ENCODE data around the gene PDGFD.

Gene PDGFD

GRCh38 chr11:104154296-104154695, 9.7 kb downstream of the PDGFD start:
- H3K27ac Mint-ChIP-seq, result no peak overlapping the region
- H3K9me3 Mint-ChIP-seq, result no peaks in the 10 kb centered on the region
- H3K4me3 Mint-ChIP-seq, result no peak overlapping the region
- H3K27me3 Mint-ChIP-seq (ENCODE audit: low read depth), result no peaks in the 10 kb centered on the region
- no peaks in the 10 kb centered on the region for H3K36me3 Mint-ChIP-seq (ENCODE audit: low read depth)
- H3K4me1 Mint-ChIP-seq (ENCODE audit: low read depth), result no peaks in the 10 kb centered on the region

DNA sequence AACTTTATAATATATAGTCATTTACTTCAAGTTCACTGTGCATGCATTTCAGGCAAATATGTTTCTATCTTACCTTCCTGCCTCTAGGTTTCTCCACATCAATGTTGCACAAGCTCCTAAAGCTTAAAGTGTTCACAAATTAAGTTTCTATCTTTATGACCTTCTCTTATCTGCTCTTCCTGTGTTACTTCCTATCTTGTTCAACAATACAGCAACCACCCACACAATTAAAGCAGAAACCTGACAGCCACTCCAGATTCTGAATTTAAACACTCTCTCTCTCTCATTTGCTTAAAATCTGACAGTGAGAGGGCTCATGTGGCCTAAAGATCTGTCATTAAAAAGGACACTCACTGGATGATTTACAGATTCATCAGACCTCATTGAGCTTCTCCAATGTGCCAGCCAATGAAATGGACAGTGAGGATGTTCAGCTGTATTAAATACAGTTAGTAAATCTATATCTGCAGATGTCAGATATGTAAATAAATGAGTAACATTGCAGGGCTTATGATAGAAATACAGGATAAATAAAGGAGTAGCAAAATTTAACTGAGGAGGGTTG, 10.9 kb downstream of the PDGFD start:
- H3K9me3 Mint-ChIP-seq, result no peaks in the 10 kb centered on the region
- no peaks in the 10 kb centered on the region for H3K27me3 Mint-ChIP-seq (ENCODE audit: low read depth)
- H3K4me1 Mint-ChIP-seq (ENCODE audit: low read depth), result no peaks in the 10 kb centered on the region
- no peaks in the 10 kb centered on the region for H3K36me3 Mint-ChIP-seq (ENCODE audit: low read depth)
- H3K4me3 Mint-ChIP-seq, result no peak overlapping the region
- no peak overlapping the region for H3K27ac Mint-ChIP-seq

DNA sequence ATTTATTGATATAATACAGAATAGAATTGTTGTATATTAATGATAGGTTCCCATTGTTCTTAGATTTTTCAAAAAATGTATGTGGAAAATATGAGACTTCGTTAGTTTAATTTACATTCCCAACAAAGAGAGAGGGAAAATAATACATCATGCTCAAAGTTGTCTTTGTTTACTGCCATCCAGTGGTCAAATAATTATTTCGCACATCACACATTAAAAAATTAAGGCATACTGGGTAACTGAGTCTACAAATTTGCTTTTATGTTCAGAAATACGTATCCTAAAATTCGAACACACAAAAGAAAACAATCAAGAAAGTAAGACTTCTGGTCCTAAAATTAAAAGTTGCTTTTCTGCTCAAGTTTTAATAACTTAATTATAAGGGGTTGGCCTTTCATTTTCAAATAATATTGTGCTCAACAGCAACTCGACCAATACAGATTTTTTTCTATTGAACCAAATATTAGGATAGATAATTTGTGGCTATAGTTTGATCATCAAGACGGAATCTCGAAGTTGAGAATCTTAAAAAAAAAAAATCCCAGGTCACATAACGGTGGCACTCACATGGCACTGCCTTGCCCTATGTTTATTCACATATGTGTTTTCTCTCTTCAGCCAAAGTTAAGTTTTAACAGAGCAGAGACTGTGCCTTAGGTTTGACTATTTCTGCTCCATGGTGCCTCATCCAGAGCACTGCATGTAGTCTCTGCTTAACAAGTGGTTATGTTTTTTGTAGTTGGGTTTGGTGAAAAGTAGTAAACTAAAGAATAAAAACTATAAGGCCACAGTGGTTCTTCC, 12.3 kb downstream of the PDGFD start:
- H3K36me3 Mint-ChIP-seq (ENCODE audit: low read depth), result no peaks in the 10 kb centered on the region
- no peaks in the 10 kb centered on the region for H3K27me3 Mint-ChIP-seq (ENCODE audit: low read depth)
- H3K27ac Mint-ChIP-seq, result no peak overlapping the region
- H3K9me3 Mint-ChIP-seq, result no peaks in the 10 kb centered on the region
- H3K4me3 Mint-ChIP-seq, result no peak overlapping the region
- no peaks in the 10 kb centered on the region for H3K4me1 Mint-ChIP-seq (ENCODE audit: low read depth)

DNA sequence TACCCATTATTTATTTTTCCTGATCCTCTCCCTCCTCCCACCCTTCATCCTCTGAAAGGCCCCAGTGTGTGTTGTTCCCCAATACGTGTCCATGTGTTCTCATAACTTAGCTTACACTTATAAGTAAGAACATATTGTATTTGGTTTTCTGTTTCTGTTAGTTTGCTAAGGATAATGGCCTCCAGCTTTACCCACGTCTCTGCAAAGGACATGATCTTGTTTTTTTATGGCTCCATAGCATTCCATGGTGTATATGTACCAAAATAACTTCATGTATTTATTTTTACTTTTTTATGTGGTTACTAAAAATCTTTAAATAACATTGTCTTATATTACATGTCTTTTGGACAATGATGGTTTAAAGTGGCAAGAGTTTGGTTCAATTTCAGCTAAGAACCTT, 15.2 kb downstream of the PDGFD start:
- Mint-ChIP-seq H3K27me3 (ENCODE audit: low read depth) (no peaks in the 10 kb centered on the region), H3K9me3 (no peaks in the 10 kb centered on the region), H3K27ac (no peak overlapping the region), H3K4me3 (no peak overlapping the region), H3K4me1 (ENCODE audit: low read depth) (no peaks in the 10 kb centered on the region), H3K36me3 (ENCODE audit: low read depth) (no peaks in the 10 kb centered on the region)

- H3K9me3 Mint-ChIP-seq, result no peaks in the 10 kb centered on the region
- no peaks in the 10 kb centered on the region for H3K27me3 Mint-ChIP-seq (ENCODE audit: low read depth)
- H3K36me3 Mint-ChIP-seq (ENCODE audit: low read depth), result no peaks in the 10 kb centered on the region
- no peak overlapping the region for H3K4me3 Mint-ChIP-seq
- H3K27ac Mint-ChIP-seq, result no peak overlapping the region
- H3K4me1 Mint-ChIP-seq (ENCODE audit: low read depth), result no peaks in the 10 kb centered on the region
Observed at GRCh38 chr11:104148074-104148473, 15.9 kb downstream of the PDGFD start.

GRCh38 chr11:104146943-104147342, 17.0 kb downstream of the PDGFD start:
- Mint-ChIP-seq H3K36me3 (ENCODE audit: low read depth) (no peaks in the 10 kb centered on the region), H3K27me3 (ENCODE audit: low read depth) (no peaks in the 10 kb centered on the region), H3K27ac (no peak overlapping the region), H3K9me3 (no peaks in the 10 kb centered on the region), H3K4me3 (no peak overlapping the region), H3K4me1 (ENCODE audit: low read depth) (no peaks in the 10 kb centered on the region)

DNA sequence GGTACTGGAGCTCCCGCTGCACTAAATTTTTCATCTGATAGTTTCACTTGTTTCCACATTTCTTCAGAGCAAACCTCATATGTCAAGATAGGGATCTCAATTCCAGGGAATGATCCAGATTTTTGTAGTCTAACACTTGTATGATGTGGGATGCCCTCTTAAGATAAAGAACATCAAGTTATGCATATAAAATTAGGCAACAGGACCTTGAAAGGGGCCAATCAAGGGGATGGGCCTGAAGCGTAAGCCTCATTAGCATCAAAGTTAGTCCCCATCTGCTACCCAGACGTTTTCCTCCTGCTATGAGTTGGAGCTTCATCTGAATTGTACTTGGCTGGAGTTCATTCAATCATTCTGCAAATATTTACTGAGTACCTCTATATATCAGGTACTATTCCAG, 17.5 kb downstream of the PDGFD start:
- Mint-ChIP-seq H3K27me3 (ENCODE audit: low read depth) (no peaks in the 10 kb centered on the region), H3K4me1 (ENCODE audit: low read depth) (no peaks in the 10 kb centered on the region), H3K9me3 (no peaks in the 10 kb centered on the region), H3K4me3 (no peak overlapping the region), H3K36me3 (ENCODE audit: low read depth) (no peaks in the 10 kb centered on the region), H3K27ac (no peak overlapping the region)

DNA sequence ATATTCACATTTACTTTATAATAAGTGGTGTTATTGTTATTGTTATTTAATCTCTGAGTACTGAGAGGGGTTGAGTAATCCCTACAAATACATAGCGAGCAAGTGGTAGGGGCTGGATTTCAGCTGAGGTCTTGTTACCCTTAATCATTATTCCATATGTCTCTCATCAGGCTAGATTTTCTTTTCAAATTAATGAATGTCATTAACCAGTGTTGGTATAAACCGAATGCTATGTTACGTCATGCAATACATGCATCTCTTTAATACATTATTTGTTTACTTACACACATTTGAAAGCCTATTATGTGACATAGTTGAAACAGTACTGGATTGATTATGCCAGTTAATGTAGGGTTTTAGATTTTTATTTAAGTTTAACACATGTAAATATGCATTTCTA, 18.9 kb downstream of the PDGFD start:
- Mint-ChIP-seq H3K4me3 (no peak overlapping the region), H3K27me3 (ENCODE audit: low read depth) (no peaks in the 10 kb centered on the region), H3K9me3 (no peaks in the 10 kb centered on the region), H3K36me3 (ENCODE audit: low read depth) (no peaks in the 10 kb centered on the region), H3K27ac (no peak overlapping the region), H3K4me1 (ENCODE audit: low read depth) (no peaks in the 10 kb centered on the region)

GRCh38 chr11:104142698-104143097, 21.2 kb downstream of the PDGFD start:
- Mint-ChIP-seq H3K27me3 (ENCODE audit: low read depth) (no peaks in the 10 kb centered on the region), H3K4me3 (no peak overlapping the region), H3K9me3 (no peaks in the 10 kb centered on the region), H3K27ac (no peak overlapping the region), H3K4me1 (ENCODE audit: low read depth) (no peaks in the 10 kb centered on the region), H3K36me3 (ENCODE audit: low read depth) (no peaks in the 10 kb centered on the region)

DNA sequence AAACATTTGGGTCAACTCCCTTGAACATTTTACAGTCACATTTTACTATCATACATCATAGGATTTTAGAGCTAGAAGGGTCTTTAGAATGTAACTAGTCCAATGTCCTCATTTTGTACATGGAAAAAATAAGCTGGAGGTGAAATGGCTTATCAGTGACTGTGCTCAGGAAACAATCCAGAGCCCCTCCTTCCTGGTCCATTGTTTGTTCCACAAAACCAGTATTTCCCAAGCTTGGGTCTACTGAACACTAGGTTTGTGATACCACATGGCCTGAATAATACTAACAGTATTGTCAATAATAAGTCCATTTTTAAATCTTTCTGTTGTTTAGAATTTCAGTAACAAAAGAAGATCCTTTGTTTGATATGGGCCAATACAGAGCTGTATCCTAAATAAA, 27.1 kb downstream of the PDGFD start:
- no peaks in the 10 kb centered on the region for H3K4me1 Mint-ChIP-seq (ENCODE audit: low read depth)
- no peaks in the 10 kb centered on the region for H3K9me3 Mint-ChIP-seq
- no peak overlapping the region for H3K27ac Mint-ChIP-seq
- no peaks in the 10 kb centered on the region for H3K36me3 Mint-ChIP-seq (ENCODE audit: low read depth)
- H3K27me3 Mint-ChIP-seq (ENCODE audit: low read depth), result no peaks in the 10 kb centered on the region
- H3K4me3 Mint-ChIP-seq, result no peak overlapping the region

DNA sequence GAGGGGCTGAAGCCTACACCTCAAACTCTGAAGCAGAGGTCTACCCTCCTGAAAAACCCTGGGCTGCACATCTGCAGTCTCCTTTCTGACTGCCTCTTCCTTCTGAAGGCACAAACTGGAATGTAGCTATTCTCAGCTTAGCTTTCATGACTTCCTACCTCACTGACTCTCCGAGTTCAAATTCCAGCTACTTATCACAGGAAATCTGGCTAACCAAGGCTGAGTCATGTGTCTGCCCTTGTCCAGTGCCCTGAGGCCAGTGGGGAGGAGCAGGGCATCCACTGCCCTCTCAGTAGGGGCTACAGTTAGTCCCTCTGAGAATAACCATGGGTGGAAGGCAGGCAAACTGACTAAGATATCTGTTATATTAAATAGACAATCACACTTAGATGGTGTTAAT, 29.2 kb downstream of the PDGFD start:
- no peaks in the 10 kb centered on the region for H3K4me1 Mint-ChIP-seq (ENCODE audit: low read depth)
- H3K9me3 Mint-ChIP-seq, result no peaks in the 10 kb centered on the region
- no peak overlapping the region for H3K27ac Mint-ChIP-seq
- no peaks in the 10 kb centered on the region for H3K27me3 Mint-ChIP-seq (ENCODE audit: low read depth)
- no peaks in the 10 kb centered on the region for H3K36me3 Mint-ChIP-seq (ENCODE audit: low read depth)
- no peak overlapping the region for H3K4me3 Mint-ChIP-seq

DNA sequence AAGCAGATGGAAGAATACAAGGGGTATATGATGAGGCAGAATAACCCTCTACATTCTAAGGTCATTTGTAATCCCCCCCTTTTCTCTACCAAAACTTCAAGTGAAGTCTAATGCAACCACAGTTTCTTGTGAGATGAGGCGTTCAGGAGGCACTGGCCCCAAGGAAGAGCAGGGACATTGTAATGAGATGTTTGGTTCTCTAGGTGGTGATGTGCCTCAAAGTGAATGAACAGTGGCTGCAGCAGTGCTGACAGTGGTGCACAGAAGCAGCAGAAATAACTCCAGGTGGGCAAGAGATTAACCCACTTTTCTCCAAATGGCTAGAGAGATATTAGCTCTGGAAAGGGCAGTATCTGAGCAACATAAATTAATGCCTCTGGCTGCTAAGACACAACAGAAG, 33.8 kb downstream of the PDGFD start:
- H3K27me3 Mint-ChIP-seq (ENCODE audit: low read depth), result no peaks in the 10 kb centered on the region

GRCh38 chr11:104129145-104129544, 34.8 kb downstream of the PDGFD start:
- Mint-ChIP-seq H3K4me1 (ENCODE audit: low read depth) (no peaks in the 10 kb centered on the region), H3K9me3 (no peaks in the 10 kb centered on the region), H3K27ac (no peak overlapping the region), H3K4me3 (no peak overlapping the region), H3K27me3 (ENCODE audit: low read depth) (no peaks in the 10 kb centered on the region), H3K36me3 (ENCODE audit: low read depth) (no peaks in the 10 kb centered on the region)

More for the DNA sequence above, 33.8 kb downstream of the PDGFD start:
- Mint-ChIP-seq H3K4me3 (no peak overlapping the region), H3K4me1 (ENCODE audit: low read depth) (no peaks in the 10 kb centered on the region), H3K27ac (no peak overlapping the region), H3K9me3 (no peaks in the 10 kb centered on the region), H3K36me3 (ENCODE audit: low read depth) (no peaks in the 10 kb centered on the region)

- Mint-ChIP-seq H3K4me1 (ENCODE audit: low read depth) (no peaks in the 10 kb centered on the region), H3K9me3 (no peaks in the 10 kb centered on the region), H3K4me3 (no peak overlapping the region), H3K36me3 (ENCODE audit: low read depth) (no peaks in the 10 kb centered on the region), H3K27me3 (ENCODE audit: low read depth) (no peaks in the 10 kb centered on the region), H3K27ac (no peak overlapping the region)
Observed at GRCh38 chr11:104127828-104128227, 36.1 kb downstream of the PDGFD start.

GRCh38 chr11:104126464-104126863, 37.5 kb downstream of the PDGFD start:
- Mint-ChIP-seq H3K27ac (no peak overlapping the region), H3K9me3 (no peaks in the 10 kb centered on the region), H3K4me1 (ENCODE audit: low read depth) (no peaks in the 10 kb centered on the region), H3K36me3 (ENCODE audit: low read depth) (no peaks in the 10 kb centered on the region), H3K27me3 (ENCODE audit: low read depth) (no peaks in the 10 kb centered on the region), H3K4me3 (no peak overlapping the region)
